Right lobe of liver (tissue), 4 donors: Measurements from ENCODE around the gene PFDN4.

Source experiments
- CTCF ChIP-seq, 4 donors: fragments of 200-600 bp in 3 of 4; fragments of 450-650 bp in 1 of 4; IDR thresholded peaks; one replicate each; pipeline versions ENCODE4 v1.5.1 to v1.8.0; 2016 to 2022; ENCODE audit warnings: antibody characterized with exemption in 4 of 4, mild to moderate bottlenecking in 2 of 4
- POLR2A ChIP-seq: fragments of 450-650 bp; IDR thresholded peaks from one replicate; pipeline ENCODE4 v1.6.1; 2017; ENCODE audit warnings: antibody characterized with exemption, mild to moderate bottlenecking
- donor health status: DM: no; HTN: no; CAD: no.
- donor health status: DM: no; HTN: no; CAD: no.
- donor health status: DM: no; HTN: yes; CAD: no.

DNA sequence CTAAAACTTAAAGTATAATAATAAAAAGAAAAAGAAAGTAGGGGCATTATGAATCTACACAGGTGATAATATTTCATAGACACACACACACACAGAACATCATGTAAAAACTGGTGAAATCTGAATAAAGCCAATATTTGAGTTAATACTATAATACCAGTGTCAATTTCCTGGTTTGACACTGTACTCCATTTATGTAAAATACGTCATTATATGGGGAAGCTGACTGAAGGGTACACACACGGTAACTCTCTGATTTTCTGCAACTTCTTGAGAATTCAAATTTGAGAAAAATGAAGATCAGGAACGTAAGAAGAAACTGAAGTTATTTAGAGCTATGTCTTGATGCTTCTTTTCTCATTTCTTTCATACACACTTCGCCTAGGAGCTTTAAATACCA, 36.2 kb downstream of the PFDN4 start:
- TF ChIP-seq CTCF (IDR thresholded peaks at IDR 0.05) (no peak), POLR2A (no peak)
